Femur (tissue), 1 donor: ENCODE measurements around the gene CLDN5.

ENCODE experiments used
- DNase-seq: peaks from one replicate; pipeline ENCODE4 v3.0.0-alpha.2; 2017

The CLDN5 gene

GRCh38 chr22:19501897-19502447 is 22.2 kb downstream of the CLDN5 start:
- DNase-seq, result no peak

DNA sequence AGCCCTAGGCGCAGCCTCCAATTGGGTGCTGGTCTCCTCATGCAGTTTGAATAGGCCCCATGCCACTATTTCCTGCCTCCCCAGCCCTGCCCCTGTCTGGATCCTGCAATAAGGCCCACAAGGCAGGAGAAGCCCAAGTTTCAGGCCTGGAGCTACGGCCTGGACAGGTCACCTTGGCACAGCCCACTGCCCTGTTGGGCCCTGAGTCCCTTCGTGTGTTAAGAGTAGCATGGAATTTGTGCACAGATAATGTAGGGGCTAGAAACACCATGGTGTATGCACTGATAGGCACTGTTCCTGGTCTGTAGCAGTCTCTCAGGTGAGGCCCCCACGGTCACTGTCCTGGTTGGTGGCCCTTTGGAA is 24.3 kb downstream of the CLDN5 start:
- DNase-seq, result no peak

GRCh38 chr22:19499236-19499879 is 24.9 kb downstream of the CLDN5 start:
- no peak for DNase-seq

GRCh38 chr22:19498866-19499190 is 25.4 kb downstream of the CLDN5 start:
- no peak for DNase-seq

DNA sequence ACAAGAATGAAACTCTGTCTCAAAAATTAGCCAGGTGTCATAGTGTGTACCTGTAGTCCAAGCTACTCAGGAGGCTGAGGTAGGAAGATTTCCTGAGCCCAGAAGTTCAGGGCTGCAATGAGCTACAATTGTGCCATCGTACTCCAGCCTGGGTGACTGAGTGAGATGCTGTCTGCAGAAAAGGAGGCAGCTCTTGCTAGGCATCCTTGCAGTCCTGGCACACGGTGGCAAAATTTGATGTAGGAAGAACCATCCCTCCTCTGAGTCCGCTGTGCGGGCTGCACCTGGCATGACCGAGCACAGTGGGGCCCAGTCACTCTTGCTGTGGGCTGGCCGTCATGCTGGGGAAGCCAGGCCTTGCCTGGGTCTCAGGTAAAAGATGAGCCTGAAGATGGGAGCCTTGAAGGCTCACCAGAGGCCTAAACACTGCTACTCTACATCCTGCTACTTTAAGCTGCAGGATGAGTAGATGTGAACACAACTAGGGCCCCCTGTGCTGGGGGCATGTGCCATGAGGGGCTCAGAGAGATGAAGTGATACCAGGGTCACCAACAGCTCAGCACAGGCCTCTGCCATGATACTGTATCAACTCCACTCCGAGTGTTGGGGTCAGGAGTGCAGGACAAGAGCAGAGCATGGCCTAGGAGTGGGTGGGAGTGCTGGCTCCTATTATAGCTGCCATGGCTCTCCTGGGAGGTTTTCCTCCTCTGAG is 25.9 kb downstream of the CLDN5 start:
- DNase-seq, result no peak

DNA sequence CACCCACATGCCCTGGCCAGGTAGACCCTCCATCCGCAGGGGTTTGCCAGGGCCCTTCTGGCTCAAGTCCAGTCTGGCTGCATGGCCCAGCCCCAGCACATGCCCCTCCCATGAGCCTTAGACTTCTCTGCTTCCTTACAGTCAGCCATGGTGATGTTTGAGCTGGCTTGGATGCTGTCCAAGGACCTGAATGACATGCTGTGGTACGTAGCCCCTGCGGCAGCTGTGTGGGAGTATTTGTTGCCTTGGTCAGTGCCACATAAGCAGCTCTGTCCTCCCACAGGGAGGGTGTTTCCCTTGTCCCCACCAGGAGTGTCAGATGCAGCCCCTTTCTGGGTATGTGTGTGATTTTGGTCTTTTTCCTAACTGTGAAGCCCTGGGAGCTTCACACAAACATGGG is 27.0 kb downstream of the CLDN5 start:
- DNase-seq, result peak; percentile 70

GRCh38 chr22:19496324-19496630 is 27.9 kb downstream of the CLDN5 start:
- DNase-seq, result no peak

GRCh38 chr22:19495562-19496323 is 28.5 kb downstream of the CLDN5 start:
- no peak for DNase-seq

DNA sequence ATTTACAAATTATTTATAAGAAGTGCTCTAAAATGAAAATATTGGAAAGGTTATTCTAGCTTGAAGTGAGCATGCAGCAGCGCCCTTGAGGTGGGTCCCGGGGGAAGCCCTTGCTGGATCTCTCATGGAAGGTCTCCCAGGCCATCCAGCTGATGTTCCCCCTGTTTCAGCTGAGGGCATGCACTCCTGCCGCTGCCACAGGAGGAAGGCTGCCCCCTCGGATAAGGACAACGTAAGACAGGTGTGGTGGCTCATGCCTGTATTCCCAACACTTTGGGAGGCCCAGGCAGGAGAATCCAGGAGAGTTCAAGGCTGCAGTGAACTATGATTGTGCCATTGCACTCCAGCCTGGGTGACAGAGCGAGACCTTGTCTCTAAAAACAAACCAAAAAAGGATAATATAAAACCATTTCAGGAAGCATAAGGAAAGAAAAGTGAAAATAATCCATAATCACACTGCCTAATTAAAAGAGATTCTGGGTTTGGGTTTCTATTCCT is 29.5 kb downstream of the CLDN5 start:
- DNase-seq, result no peak

DNA sequence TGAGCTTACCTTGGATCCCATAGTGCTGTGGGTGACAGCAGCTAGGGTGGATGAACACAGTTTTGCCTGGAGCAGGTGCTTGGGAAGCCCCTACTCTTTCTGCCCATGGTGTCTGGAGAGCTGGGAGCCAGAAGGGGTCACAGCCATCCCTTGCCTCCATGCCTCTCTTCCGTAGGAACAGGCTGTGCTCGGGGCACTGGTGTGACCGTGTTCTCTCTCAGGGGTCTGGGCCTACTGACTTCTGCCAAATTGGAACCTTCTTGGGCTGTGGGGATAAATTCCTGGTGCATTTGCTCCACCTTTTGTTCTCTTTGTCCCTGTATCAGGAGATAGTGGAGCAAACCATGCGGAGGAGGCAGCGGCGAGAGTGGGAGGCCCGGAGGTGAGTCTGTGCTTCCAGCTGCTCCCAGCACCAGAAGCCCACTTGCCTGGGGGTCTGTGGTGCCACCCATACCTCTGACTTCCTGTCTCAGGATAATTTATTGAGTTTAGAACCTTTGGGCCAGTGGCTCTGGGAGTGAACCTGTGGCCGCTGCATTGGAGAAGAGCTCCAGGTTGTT is 30.1 kb downstream of the CLDN5 start:
- DNase-seq, result no peak

- DNase-seq, result no peak
These were observed 31.6 kb downstream of the CLDN5 start for GRCh38 chr22:19492504-19493174.

DNA sequence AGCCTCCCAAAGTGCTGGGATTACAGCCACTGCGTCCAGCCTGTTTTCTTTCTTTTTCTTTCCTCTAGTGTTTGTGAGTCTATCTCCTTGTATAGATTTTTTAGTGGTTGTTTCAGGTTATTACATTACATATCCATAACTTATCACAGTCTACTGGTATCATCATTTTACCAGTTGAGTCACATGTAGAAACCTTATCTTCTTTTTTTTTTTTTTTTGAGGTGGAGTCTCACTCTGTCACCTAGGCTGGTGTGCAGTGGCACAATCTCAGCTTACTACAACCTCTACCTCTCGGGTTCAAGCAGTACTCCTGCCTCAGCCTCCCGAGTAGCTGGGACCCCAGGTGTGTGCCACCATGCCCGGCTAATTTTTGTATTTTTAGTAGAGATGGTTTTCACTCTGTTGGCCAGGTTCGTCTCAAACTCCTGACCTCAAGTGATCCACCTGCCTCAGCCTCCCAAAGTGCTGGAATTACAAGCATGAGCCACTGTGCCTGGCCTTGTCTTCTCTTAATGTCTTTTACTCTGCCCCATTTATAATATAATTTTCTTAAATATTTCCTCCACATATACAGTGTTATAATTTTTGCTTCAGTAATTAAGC is 33.5 kb downstream of the CLDN5 start:
- no peak for DNase-seq

GRCh38 chr22:19488884-19489843 is 35.0 kb downstream of the CLDN5 start:
- no peak for DNase-seq

DNA sequence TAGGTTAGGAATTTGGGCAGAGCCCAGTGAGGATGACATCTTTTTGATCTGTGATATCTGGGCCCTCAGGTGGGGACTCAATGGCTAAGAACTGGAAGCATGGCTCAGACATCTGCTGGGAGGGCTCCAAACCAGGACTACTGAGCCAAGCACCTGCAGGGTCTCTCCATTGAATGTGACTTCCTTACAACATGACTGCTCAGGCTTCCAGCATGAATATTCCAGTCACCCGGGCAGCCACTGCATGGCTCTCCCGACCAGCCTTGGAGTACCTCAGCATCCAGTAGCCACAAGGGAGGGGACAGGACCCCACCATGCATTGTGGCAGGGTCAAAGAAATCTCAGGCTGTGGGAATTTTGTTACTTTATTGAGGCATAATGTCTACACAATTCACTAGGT is 35.9 kb downstream of the CLDN5 start:
- no peak for DNase-seq

DNA sequence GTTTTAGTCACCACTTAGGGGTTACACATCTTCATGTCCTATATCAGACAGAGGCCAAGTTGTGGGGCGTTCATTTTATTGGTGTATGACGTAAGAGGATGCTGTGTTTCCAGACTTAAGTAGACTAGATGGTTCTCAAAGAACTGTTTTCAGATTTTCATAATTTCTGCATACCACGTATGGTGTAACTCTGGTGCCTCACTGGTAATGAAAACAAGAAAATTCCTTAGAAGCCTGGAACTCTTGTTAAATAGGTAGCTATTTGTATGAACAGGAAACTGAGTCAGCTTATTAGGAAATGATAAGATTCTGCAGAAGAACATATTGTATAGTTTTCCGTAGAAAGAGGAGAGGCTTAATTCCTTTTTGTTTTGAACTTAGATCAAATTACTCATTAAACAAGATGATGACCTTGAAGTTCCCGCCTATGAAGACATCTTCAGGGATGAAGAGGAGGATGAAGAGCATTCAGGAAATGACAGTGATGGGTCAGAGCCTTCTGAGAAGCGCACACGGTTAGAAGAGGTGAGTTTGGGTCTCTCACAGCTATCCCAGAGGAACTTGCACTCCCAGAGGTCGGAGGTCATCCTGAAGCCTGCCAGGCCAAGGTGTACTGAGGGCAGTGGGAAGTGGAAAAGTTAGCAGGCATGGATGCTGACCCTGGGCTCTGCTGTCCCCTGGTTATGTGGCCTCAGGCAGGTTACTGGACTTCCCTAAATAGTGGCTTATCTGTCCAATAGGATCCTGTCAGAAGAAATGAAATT is 40.5 kb downstream of the CLDN5 start:
- DNase-seq, result no peak

- no peak for DNase-seq
These were observed 41.9 kb downstream of the CLDN5 start for GRCh38 chr22:19482297-19482696.

GRCh38 chr22:19480789-19481188 is 43.4 kb downstream of the CLDN5 start:
- DNase-seq, result no peak

GRCh38 chr22:19480173-19480568 is 44.0 kb downstream of the CLDN5 start:
- DNase-seq, result no peak

DNA sequence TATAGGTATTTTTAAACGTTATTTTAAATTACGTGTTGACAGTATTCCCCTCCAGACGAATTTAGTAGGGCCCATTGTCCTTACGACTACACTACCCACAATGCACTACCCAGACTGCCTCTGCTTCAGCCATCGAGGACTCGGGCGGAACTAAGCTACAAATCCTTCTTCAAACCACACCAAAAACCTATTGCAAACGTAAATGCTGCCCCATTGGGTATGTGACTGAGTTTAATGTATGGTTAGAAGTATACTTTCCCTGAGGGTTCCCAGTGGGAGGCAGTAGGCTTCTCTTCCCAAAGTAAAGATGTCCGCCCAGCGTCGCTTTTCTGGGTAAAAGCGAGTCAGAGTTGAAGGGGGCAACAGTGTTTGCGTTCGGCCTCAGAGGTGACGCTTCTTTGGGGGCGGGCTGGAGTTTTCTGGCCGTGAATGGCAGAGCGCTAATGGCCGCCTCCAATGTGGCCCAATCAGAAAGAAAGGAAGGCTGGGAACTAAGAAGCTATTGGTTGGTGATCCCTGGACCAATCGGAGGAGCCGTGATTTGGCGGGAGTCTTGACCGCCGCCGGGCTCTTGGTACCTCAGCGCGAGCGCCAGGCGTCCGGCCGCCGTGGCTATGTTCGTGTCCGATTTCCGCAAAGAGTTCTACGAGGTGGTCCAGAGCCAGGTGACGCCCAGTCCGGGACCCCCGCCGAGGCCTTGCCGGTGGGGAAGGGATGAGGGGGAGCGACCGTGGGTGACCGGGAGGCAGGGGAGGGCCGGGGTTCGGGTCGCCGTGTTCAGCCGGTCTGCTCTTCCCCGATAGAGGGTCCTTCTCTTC is 44.6 kb downstream of the CLDN5 start, which contains the start of gene CDC45:
CDC45 (plus strand) TSS at position 566 of the 818 bp plus-strand sequence; CDS start at position 615, 49 bp downstream.
- DNase-seq, result peak; percentile 99
